ENCODE data around the gene RGS19.

RGS19 gene

GRCh38 chr20:64112691-64113443, 33.5 kb upstream of the RGS19 start:
- Mint-ChIP-seq H3K4me1 (ENCODE audit: low read depth) (peaks cover 16% of the 10 kb centered on the region), H3K9me3 (no peaks in the 10 kb centered on the region), H3K27ac (no peak overlapping the region), H3K27me3 (peaks cover 26% of the 10 kb centered on the region), H3K4me3 (no peak overlapping the region), H3K36me3 (ENCODE audit: low read depth) (no peaks in the 10 kb centered on the region)
- intact Hi-C loops (cut with micrococcal nuclease): no loop called here

- peaks cover 34% of the 10 kb centered on the region for H3K27me3 Mint-ChIP-seq
- peaks cover 20% of the 10 kb centered on the region for H3K4me1 Mint-ChIP-seq (ENCODE audit: low read depth)
- H3K9me3 Mint-ChIP-seq: no peaks in the 10 kb centered on the region
- intact Hi-C loops (cut with micrococcal nuclease): no loop called here
- no peaks in the 10 kb centered on the region for H3K36me3 Mint-ChIP-seq (ENCODE audit: low read depth)
- H3K27ac Mint-ChIP-seq: no peak overlapping the region
- H3K4me3 Mint-ChIP-seq: no peak overlapping the region
Observed at GRCh38 chr20:64111841-64112641, 32.7 kb upstream of the RGS19 start.

GRCh38 chr20:64110411-64111068, 31.2 kb upstream of the RGS19 start:
- intact Hi-C loops (cut with micrococcal nuclease): no loop called here
- Mint-ChIP-seq H3K4me3 (no peak overlapping the region), H3K4me1 (ENCODE audit: low read depth) (peaks cover 20% of the 10 kb centered on the region), H3K9me3 (no peaks in the 10 kb centered on the region), H3K36me3 (ENCODE audit: low read depth) (no peaks in the 10 kb centered on the region), H3K27ac (no peak overlapping the region), H3K27me3 (peaks cover 44% of the 10 kb centered on the region)

- no peaks in the 10 kb centered on the region for H3K36me3 Mint-ChIP-seq (ENCODE audit: low read depth)
- peaks cover 45% of the 10 kb centered on the region for H3K27me3 Mint-ChIP-seq
- intact Hi-C loops (cut with micrococcal nuclease): no loop called here
- no peaks in the 10 kb centered on the region for H3K9me3 Mint-ChIP-seq
- peaks cover 20% of the 10 kb centered on the region for H3K4me1 Mint-ChIP-seq (ENCODE audit: low read depth)
- H3K27ac Mint-ChIP-seq: no peak overlapping the region
- no peak overlapping the region for H3K4me3 Mint-ChIP-seq
Observed at GRCh38 chr20:64109831-64110391, 30.6 kb upstream of the RGS19 start.

GRCh38 chr20:64108731-64109681, 29.7 kb upstream of the RGS19 start:
- H3K9me3 Mint-ChIP-seq: no peaks in the 10 kb centered on the region
- H3K27ac Mint-ChIP-seq: no peak overlapping the region
- H3K36me3 Mint-ChIP-seq (ENCODE audit: low read depth): no peaks in the 10 kb centered on the region
- H3K4me3 Mint-ChIP-seq: no peak overlapping the region
- intact Hi-C loops (cut with micrococcal nuclease): no loop called here
- peaks cover 47% of the 10 kb centered on the region for H3K27me3 Mint-ChIP-seq
- peaks cover 20% of the 10 kb centered on the region for H3K4me1 Mint-ChIP-seq (ENCODE audit: low read depth)

GRCh38 chr20:64107736-64108457, 28.6 kb upstream of the RGS19 start:
- Mint-ChIP-seq H3K9me3 (no peaks in the 10 kb centered on the region), H3K27ac (no peak overlapping the region), H3K36me3 (ENCODE audit: low read depth) (no peaks in the 10 kb centered on the region), H3K4me1 (ENCODE audit: low read depth) (peaks cover 20% of the 10 kb centered on the region), H3K27me3 (peaks cover 57% of the 10 kb centered on the region), H3K4me3 (no peak overlapping the region)
- intact Hi-C loops (cut with micrococcal nuclease): no loop called here

GRCh38 chr20:64106981-64107735, 27.8 kb upstream of the RGS19 start, which contains the start of gene NPBWR2:
Gene NPBWR2, minus strand, starts transcription at chr20:64107565. Its CDS starts 734 bp downstream, at chr20:64106831.
- intact Hi-C loops (cut with micrococcal nuclease): no loop called here
- Mint-ChIP-seq H3K27me3 (peaks cover 62% of the 10 kb centered on the region), H3K27ac (no peak within 1 kb of the TSS), H3K4me3 (no peak within 1 kb of the TSS), H3K4me1 (ENCODE audit: low read depth) (peaks cover 16% of the 10 kb centered on the region), H3K9me3 (no peaks in the 10 kb centered on the region), H3K36me3 (ENCODE audit: low read depth) (no peaks in the 10 kb centered on the region)

GRCh38 chr20:64106435-64106961, 27.2 kb upstream of the RGS19 start:
- Mint-ChIP-seq H3K4me3 (no peak overlapping the region), H3K27me3 (peaks cover 64% of the 10 kb centered on the region), H3K4me1 (ENCODE audit: low read depth) (peaks cover 11% of the 10 kb centered on the region), H3K36me3 (ENCODE audit: low read depth) (no peaks in the 10 kb centered on the region), H3K27ac (no peak overlapping the region), H3K9me3 (no peaks in the 10 kb centered on the region)
- intact Hi-C loops (cut with micrococcal nuclease): no loop called here

GRCh38 chr20:64105846-64106434, 26.6 kb upstream of the RGS19 start:
- intact Hi-C loops (cut with micrococcal nuclease): no loop called here
- no peaks in the 10 kb centered on the region for H3K9me3 Mint-ChIP-seq
- no peak overlapping the region for H3K27ac Mint-ChIP-seq
- peaks cover 69% of the 10 kb centered on the region for H3K27me3 Mint-ChIP-seq
- no peak overlapping the region for H3K4me3 Mint-ChIP-seq
- no peaks in the 10 kb centered on the region for H3K36me3 Mint-ChIP-seq (ENCODE audit: low read depth)
- peaks cover 11% of the 10 kb centered on the region for H3K4me1 Mint-ChIP-seq (ENCODE audit: low read depth)

- H3K9me3 Mint-ChIP-seq: no peaks in the 10 kb centered on the region
- peaks cover 74% of the 10 kb centered on the region for H3K27me3 Mint-ChIP-seq
- H3K36me3 Mint-ChIP-seq (ENCODE audit: low read depth): peaks cover 2% of the 10 kb centered on the region
- no peak overlapping the region for H3K4me3 Mint-ChIP-seq
- H3K27ac Mint-ChIP-seq: no peak overlapping the region
- peaks cover 11% of the 10 kb centered on the region for H3K4me1 Mint-ChIP-seq (ENCODE audit: low read depth)
- intact Hi-C loops (cut with micrococcal nuclease): no loop called here
Observed at GRCh38 chr20:64104667-64105451, 25.5 kb upstream of the RGS19 start.
